GM18505 (cell line): ENCODE data around the gene SKOR1.

ENCODE experiments used
- ATAC-seq: cut with Tn5 transposase; IDR thresholded peaks from one replicate; pipeline ENCODE4 v1.9.1; 2021; ENCODE audit not compliant: unreplicated experiment
- POLR2A ChIP-seq: IDR thresholded peaks from 4 replicates; pipeline ENCODE4 v1.6.1; 2011; ENCODE audit warnings: borderline replicate concordance; ENCODE audit not compliant: insufficient read depth, insufficient read length; ENCODE audit errors: extremely low read depth

Gene SKOR1

GRCh38 chr15:67869701-67870100, 44.4 kb downstream of the SKOR1 start:
- no peak for TF ChIP-seq POLR2A
- no peak for ATAC-seq

DNA sequence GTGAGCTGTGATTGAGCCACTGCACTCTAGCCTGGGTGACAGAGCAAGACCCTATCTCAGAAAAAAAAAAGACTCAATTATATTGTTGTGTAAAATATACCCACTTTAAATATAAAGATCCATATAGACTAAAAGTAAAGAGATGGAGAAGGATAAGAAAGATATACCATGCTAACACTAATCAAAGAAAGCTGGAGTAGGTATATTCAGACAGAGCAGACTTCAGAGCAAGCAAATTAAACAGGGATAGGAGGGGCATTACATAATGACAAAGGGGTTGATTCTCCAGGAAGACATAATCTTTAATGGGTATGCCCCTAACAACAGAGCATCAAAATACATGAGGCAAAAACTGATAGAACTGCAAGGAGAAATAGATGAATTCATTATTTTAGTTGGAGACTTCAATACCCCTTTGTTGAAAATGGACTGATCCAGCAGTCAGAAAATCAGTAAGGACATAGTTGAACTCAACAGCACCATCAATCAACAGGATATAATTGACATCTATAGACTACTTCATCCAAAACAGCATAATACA, 45.6 kb downstream of the SKOR1 start:
- no peak for TF ChIP-seq POLR2A
- ATAC-seq: no peak

- ATAC-seq: no peak
- TF ChIP-seq POLR2A: no peak
These were observed 48.5 kb downstream of the SKOR1 start for GRCh38 chr15:67873777-67874176.

GRCh38 chr15:67878712-67879206, 53.5 kb downstream of the SKOR1 start:
- TF ChIP-seq POLR2A: no peak
- ATAC-seq: no peak

DNA sequence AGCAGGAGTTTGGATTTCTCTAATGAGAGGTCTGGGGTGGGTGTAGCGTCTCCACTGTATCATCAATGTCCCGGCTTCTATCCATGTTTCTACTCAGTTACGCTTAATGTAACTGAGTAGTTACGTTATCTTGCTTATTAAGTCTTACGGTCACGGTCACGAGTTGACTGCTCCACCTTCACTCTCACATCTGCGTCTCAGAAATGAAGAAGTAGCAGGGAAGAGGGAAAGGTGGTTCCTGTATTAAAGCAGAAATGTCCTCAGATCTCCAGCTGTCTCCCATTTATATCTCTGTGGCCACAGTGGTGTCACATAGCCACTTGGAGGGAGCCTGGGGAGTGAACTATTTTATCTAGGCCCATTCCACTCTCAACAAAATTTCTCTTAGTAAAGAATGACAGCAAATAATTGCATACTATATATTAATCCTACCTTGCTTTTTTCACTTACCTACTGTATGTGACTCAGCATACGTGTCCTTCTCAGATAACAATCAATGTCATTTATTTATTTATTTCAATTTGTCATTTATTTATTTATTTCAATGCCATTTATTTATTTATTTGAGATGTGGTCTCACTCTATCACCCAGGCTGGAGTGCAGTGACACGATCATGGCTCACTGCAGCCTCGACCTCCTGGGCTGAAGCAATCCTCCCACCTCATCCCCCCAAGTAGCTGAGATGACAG, 54.3 kb downstream of the SKOR1 start:
- ATAC-seq: no peak
- no peak for TF ChIP-seq POLR2A

GRCh38 chr15:67880651-67881182, 55.4 kb downstream of the SKOR1 start:
- ATAC-seq: no peak
- no peak for TF ChIP-seq POLR2A

DNA sequence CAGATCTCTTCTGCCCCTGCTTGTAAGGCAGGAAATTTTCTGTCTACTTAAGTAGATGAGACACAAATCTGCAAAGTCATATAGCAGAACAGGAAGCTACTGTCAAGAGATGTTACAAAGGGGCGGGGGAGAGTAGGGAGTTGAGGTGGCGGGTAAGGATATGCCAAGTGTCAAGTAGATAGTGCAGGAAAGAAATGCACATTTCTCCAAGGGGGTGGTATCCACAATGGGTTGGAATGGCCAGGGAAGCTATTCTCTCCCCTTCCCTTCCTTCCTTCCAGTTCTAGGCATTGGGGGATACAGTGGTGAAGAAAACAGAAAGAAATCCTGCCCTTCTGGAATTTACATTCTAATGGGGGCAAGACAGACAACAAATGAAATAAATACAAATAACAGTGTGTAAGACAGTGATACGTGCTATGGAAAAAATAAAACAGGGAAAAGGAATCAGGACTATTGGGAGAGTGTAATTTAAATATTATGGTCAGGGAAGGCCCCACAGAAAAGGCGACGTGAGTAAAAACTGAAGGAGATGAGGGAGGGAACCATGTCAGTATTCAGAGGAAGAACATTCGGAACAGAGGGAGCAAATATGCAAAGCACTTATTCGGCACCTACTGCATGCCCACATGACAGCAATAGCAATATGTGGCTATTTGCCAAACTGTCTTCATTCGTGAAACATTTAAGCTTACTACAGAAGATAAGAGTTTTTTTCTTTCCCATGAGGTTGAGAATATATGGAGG, 57.4 kb downstream of the SKOR1 start:
- no peak for TF ChIP-seq POLR2A
- ATAC-seq: no peak

DNA sequence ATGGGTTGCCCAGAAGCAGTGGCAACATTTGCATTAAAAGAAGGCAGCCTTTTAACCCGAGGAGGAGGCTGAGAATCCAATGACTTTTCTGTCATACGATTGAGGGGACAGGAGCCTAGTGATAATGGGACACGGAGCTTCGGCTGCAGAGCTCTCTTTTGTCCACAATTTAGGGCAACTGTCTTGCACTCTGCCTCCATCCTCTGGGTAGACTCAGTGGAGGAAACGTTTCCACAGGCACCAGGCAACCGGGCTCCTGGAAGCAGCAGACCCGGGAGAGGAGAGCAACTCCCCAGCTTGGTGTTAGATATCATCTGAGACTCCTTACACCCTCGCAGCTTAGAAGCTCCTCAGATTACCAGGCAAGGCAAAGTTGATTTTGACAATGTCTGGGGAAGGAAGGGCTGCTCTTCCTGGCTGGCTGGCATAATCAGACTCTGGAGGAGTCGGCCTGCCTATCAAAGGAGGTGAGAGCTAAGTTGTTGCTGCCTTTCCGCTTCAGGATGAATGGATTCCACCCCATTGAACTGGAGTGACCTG, 58.0 kb downstream of the SKOR1 start:
- no peak for ATAC-seq
- TF ChIP-seq POLR2A: no peak

GRCh38 chr15:67884009-67884408, 58.7 kb downstream of the SKOR1 start:
- no peak for TF ChIP-seq POLR2A
- ATAC-seq: no peak
